DMS53 treated with DMSO at 0.1 percent for 48 hours (cell line): ENCODE data around the gene PSG7.
"Not testable (repeated sequence)": the region's sequence is repeated elsewhere in the genome, so short reads cannot be mapped to it uniquely, and the experiment has no call there.

Experiments used
- DNase-seq: peaks from one replicate; lab custom pipeline; 2025; ENCODE audit not compliant: unreplicated experiment; lab: John Stamatoyannopoulos, UW

Gene PSG7

DNA sequence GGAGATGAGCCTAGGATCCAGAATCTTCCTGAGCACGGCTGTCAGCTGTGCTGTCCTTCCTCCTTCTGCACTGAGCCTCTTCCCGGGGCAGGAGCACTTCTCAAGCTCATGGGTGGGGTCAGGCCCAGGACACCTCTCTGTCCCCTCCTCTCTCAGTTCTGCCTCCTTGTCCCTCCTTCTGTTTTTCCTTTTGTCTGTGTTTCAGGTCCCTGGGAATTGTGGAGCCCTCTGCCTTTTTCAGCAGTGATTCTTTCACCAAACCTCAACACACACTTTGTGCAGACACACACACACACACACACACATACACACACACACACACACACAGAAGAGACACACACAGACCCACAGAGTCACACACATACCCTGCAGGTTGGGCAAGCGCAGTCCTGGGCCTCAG is at the start of gene PSG7:
TSS of gene PSG7 (minus strand) at position 101 of the 400 bp plus-strand sequence. CDS start 131 bp downstream, outside the sequence.
- DNase-seq = not testable (repeated sequence)

DNA sequence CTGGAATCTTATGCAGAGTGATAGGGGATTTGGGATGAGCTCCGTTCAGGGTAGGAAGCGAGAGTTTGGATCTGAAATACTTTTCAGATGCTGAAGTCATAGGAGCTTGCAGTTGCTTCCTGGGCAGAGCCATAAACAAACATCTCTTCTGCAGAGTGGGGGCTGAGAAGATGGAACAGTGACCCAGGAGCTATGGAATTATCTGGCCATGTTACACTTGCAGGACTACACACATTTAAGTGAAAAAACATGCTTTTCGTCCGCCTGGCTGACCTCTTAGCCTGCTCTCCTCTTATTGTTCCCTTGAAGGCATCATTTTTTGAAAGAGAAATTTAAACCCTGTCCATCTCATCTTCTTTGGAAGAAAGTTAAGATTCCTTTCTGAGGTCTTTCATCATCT is 48.6 kb upstream of the PSG7 start:
- DNase-seq = no peak

DNA sequence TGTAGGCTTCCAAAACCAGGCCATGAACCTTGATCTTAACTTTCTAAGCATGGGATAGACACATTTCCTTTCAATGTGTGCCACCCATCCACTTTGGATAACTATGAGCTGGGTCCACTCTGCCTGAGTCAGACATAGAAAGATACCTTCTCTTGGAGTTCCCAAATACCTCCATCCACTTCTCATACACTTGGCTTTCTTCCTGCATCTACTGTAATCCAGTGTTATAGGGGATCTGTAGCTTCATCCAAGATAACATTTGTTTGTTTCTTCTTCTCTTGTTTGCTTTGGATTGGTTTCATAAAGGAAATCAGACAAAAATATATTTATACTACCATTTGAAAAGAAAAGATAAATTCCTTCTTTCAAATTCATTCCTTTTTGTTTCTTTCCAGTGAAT is 45.1 kb upstream of the PSG7 start:
- not testable (repeated sequence) for DNase-seq

DNA sequence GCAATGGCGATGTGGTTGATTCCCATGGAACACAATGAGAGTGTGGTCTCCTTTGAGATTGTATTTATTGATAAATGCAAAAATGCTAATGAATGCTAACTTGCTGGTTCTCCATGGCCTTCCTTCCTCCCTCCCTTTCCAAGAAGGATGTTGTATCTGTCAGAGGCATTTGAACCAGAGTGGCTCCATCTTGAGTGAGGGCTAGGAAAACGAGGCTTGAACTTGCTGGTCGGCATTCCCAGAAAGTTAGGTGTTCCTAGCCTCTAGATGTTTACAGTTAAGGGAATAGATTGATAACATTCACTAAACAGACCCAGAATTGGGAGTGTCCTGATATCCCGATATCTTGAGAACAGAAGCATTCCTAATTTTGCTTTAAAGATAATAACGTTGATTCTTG is 34.4 kb upstream of the PSG7 start:
- not testable (repeated sequence) for DNase-seq

DNA sequence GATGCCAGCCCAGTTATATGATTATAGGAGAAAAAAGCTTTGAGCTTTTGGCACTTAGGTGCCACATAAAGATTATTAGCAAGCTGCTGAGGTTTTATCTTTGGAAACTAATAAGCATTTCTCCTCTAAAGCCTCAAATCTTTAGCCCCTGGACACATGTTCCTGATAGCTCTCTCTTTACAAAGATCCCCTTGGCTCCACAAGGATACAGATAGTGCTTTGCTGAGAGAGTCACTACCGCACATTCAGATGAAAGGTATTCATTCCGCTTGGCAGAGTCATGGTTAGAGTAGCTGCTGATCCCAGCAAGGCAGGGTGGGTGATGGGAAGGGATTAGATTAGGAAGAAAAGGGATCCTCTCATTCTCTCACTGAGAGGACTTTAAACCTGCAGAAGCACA is 28.2 kb upstream of the PSG7 start:
- no peak for DNase-seq

DNA sequence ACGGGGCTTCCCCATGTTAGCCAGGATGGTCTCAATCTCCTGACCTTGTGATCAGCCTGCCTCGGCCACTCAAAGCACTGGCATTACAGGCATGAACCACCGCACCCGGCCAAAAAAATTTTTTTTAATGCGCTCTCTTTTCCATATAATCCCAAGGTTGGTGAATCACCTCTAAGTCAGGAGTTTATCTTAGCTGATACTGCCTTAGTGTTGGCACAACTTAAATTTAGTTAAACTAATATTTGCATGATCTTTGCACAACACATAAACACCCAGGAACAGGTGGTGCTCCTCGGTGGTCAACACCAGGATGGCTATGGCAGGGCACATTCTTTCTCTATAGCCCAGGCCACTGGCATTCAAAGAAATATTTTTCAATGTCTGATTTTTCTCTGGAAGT is 24.1 kb upstream of the PSG7 start:
- no peak for DNase-seq

DNA sequence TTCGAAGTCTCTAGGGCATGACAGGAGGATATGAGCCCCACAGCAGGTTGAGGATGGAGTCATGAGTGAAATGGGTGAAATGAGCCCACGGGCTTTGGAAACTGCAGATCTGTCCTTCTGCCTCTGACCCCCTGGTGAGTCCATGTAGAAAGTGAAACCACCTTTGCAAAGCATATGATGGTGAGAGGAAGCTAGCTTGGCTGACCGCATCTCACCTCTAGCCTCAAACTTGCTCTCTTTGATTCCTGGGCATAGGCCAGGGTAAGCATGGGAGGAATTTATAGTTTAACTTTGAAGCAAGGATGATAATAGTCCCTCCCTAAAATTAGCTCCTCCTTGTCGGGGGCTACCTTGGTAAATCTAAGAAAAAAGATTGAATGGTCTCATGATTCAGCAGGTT is 15.1 kb upstream of the PSG7 start:
- not testable (repeated sequence) for DNase-seq

DNA sequence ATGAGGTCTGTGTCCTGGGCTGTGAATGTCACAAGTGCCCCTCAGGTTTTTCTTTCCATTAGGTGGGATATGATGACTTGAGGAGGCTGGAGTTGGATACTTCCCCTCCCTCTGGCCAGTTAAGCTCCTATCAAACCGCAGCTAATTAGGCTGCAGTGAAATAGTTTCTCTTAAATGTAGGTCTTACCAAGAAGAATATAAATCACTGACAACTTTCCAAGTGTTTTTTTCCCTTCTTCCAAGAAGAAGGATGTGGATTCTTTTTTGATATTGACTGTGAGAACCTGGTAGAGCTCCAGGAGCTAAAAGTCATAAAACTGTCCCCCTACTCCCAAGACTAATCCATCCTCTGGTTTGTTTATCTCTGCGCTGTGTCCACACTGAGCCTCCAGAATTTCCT is 14.5 kb upstream of the PSG7 start:
- DNase-seq = not testable (repeated sequence)

DNA sequence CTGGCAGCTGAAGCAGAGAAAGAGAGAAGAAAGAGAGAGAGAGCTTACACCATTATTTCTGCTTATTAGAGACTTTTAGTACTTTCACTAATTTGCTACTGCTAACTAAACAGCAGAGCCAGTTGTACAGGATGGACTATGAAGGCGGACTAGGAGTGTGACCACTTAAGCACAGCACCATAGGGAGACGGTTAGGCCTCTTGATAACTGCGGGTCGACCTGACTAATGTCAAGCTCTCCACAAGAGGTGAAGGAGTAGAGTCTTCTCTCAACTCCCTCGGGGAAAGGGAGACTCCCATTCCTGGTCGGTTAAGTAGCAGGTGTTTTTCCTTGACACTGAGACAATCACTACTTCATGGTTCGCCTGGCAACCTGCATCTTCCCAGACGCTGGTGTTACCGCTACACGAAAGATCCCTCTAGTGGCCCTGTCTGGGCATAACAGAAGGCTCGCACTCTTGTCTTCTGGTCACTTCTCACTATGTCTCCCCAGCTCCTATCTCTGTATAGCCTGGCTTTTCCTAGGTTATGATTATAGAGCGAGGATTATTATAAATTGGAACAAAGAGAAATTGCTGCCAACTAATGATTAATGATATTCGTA is 5.3 kb upstream of the PSG7 start:
- no peak for DNase-seq

DNA sequence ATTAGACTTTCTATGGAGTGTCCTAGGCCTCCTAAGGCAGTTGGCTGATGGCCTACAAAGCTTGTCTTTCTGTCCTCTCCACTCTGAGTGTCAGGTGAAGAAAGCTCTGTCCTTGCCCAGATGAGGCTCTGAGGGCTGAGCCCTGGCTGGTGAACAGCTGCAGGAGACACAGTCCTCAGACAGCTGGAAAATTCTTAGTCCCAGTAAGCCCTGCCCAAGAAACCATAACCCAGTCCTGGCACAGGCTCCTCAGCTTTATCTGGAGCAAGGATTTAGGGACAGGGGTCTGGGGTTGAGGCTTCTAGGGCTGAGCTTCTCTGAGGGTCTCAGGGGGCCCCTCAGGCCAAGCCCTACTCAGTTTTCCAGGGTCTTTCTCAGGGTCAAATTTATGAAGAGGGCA is 2.3 kb downstream of the PSG7 start:
- DNase-seq = not testable (repeated sequence)

DNA sequence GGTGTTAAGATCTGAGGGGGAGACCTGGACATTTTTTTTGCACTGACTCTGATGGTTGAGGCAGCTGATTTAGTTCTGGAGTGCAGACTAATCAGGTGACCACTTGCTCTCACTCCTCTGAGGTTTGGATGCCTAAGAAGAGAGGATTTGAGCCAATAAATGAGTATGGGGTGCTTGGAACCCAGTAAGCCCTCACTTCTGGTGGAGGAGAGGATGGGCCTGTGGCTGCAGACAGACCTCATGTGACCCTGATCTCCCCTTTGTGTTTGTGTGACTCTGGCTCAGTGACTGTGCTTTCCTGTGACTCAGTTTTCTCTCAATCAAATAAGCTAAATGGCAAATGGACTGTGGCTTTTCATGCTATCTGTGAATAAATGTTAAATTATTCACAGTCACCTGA is 2.8 kb downstream of the PSG7 start:
- not testable (repeated sequence) for DNase-seq

DNA sequence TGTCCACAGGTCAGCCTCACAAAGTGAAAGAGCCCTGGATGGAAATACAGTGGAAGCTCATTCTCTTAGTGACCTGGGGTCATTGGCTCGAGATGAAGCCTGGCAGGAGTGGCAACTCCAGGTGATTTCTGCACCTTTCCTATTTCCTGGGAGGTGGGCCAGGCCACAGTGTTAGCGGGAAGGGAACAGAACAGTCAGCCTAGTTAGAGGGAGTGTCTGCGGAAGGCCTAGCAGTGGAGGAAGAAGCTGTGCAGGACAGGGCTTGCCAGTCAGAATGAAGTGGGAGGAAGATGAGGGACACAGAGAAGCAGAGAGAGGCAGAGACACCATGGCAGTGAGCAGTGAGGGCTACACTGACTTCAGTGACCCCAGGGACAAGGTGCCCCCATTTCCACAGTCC is 3.6 kb downstream of the PSG7 start:
- DNase-seq = not testable (repeated sequence)

DNA sequence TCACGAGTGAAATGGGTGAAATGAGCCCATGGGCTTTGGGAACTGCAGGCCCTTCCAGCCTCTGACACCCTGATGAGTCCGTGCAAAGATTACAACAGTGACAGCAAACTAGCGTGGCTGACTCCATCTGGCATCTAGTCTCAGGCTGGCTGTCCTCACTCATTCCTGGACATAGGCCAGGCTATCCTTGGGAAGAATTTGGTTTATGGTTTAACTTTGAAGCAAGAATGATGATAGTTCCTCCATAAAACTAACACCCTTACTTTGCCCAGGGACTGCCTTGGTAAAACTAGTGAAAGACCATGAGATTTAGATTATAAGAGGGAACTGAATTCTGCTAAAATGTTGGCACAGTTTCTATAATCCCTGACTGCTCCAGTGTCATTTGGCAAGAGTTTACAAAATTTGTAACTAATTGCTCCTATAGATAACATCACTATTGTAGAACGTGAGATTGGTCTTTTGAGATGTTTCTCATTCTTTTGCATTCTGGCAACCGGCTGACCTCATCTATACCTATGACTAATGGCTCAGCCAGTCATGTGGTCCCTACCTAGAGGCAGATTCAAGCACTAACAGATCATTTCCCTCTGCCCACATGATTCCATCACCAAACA is 4.4 kb downstream of the PSG7 start:
- DNase-seq = not testable (repeated sequence)

DNA sequence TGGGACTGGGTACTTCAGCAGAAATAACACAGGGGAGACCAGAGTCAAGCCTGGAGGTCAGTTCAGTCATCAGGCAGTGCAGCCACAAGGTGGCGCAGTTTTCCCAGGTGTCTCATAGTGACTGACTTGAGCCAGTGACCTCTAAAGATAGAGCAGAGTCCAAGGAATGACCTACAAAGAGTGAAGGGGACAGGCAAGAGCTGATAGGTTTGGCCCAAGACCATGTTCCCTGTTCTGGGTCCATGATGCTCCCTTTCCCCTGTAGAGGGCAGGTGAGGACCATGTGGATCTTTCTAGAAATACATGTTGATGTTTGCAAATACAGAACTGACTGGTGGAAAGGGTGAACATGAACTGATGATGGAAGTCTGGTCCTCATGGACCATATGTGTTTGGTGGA is 6.8 kb downstream of the PSG7 start:
- not testable (repeated sequence) for DNase-seq

DNA sequence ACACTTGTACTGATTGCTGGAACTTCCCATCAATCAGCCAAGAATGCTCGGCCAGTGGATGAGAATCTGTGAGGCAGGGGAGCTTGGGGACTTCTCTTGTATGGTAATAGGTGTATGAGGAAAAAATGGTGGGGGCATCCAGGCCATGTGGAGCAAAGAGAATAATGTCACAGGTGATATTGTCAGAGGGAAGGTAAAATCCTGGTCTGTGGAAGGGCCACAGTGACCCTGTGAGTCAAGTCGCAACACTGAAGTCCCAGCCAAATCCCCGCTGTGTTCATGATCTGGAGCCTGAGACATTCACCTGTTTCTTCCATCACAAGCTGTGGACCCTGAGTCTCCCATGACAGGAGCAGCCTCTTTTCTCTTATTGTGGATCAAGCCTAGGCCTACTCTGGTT is 8.1 kb downstream of the PSG7 start:
- DNase-seq = no peak

DNA sequence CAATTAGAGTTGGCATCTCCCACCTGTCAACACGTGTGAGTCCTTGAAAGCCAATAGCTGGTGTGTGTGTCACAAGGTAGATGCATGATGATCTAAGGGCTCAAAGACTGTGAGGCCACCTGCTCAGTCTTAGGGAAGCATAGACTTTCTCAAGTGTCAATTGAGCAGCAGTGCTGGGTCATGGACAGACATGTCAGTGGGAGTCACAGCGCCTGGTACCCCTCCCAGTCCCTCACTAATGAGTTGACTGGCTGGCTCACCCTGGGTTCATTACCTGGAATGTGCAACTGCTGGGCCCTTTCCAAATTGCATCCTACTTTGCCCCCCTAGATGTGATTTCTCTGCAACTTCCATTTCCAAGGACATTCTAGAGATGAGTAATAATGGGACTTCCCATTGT is 10.2 kb downstream of the PSG7 start:
- DNase-seq = no peak

DNA sequence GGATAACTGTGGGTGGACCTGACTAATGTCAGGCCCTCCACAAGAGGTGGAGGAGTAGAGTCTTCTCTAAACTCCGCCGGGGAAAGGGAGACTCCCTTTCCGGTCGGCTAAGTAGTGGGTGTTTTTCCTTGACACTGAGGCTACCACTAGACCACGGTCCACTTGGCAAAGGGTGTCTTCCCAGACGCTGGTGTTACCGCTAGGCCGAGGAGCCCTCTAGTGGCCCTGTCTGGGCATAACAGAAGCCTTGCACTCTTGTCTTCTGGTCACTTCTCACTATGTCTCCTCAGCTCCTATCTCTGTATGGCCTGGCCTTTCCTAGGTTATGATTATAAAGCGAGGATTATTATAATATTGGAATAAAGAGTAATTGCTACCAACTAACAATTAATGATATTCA is 13.9 kb downstream of the PSG7 start:
- not testable (repeated sequence) for DNase-seq

DNA sequence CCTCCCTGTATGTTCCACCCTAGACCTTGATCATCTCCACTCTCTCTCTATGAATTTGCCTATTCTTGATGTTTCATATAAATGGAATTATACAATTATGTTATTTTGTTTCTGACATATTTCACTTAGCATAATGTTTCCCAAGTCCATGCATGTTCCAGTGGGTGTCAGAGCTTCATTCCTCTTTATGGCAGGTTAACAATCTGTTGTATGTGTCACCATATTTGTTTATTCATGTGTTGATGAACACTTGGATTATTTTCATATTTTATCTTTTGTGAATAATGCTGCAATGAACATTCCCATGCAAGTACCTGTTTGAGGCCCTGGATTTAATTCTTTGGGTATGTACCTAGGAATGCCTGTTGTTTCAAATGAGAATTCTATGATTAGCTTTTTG is 16.0 kb downstream of the PSG7 start:
- not testable (repeated sequence) for DNase-seq

DNA sequence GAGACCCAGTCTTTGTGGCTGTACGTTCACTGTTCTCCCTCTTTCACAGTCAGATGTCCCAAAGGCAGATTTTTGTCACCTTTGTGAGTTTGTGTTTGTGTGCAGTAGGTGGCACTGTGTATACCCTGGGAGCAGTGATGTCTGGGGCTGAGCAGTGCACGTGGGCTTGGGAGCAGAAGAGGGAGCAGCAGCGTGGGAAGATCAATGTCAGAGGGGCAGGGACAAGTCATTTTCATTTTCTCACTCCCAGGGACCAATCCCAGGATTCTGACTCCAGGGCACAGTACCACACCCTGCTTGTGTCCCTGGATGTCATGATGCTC is 17.3 kb downstream of the PSG7 start:
- DNase-seq = no peak

DNA sequence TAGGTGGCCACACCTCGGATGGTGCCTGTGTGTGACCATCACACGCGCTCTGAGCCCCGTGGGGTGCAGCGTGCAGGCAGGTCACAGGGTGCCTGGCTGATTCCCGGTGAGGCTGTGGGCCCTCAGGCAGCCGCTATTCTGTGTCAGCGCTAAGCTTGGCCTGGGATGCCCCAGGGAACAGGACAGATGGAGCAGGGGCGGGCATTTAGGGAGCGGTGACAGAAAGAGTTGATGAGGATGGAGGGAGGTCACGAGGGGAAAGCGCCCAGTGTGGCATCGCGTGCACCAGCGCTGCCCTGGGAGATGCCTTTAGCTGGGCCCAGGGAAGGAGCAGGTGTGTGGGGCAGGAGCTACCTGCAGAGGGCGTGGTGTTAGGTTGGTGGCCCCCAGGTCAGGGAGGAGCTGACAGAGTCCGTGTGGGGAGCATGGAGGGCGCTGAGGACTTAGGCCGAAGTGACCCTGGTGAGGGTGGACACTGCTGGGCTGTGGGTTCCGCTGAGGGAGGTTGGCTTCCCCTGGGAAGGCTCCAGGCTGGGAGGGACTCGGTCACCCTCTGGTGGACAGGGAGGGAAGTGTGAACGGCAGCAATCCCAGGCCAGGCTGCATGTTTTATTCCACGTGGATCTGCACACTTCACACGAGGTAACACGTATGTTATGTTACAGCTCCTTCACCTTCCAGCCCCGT is 17.8 kb downstream of the PSG7 start:
- DNase-seq = not testable (repeated sequence)

DNA sequence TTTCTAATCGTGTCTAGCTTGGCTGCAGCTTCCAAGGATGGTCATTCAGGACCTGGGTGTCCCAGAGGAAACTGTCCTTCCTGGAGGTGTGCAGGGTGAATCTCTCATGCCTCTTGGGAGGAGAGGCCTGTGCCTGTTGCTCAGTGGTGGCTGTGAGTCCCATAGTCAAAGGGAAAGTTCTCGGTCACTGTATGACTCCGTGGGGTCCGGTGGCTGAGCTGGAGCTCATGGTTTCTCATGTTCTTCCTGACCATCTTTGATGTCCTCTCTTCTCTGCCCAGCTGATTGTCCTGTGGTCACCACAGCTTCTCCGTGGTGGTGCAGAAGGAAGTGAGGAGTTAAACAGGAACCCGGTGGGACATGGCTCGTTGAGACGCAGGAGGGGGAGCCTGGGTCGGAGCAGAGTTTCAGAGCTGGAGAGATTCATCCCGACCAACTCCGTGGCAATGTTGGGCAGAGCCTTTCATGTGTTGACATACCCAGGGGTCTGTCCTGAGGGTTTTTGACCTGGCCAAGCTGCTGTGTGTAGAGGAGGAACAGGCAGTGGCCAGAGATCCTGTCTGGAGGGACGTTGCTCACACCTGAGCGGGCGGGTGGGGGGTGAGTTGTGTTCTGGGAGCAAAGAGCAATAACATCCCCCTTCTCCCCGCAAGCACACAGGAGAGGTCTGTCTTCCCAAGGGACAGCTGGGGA is 18.5 kb downstream of the PSG7 start:
- DNase-seq = not testable (repeated sequence)

DNA sequence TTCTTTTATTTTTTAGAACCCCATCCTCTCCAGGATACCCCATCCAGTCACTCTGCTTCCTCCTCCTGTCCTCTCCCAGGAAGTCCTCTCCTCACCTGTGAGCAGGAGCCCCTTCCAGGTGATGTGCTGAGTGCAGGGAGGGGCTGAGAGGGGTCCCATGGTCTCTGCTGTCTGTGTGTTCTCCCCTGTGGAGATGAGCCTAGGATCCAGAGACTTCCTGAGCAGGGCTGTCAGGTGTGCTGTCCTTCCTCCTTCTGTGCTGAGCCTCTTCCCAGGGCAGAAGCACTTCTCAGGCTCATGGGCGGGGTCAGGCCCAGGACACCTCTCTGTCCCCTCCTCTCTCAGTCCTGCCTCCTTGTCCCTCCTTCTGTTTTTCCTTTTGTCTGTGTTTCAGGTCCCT is 19.4 kb downstream of the PSG7 start, which contains the start of gene PSG6:
TSS of gene PSG6 (minus strand) at position 261 of the 400 bp plus-strand sequence. CDS start at position 159, 102 bp downstream.
- DNase-seq = not testable (repeated sequence)
